Embryonic facial prominence (tissue), 1 donor: ENCODE results near the gene RELN.
"Not testable (repeated sequence)": the region's sequence is repeated elsewhere in the genome, so short reads cannot be mapped to it uniquely, and the experiment has no call there.

Source experiments
- DNase-seq: peaks from one replicate; pipeline ENCODE4 v3.0.0-alpha.2; 2016; ENCODE audit errors: extremely low spot score

Gene RELN

DNA sequence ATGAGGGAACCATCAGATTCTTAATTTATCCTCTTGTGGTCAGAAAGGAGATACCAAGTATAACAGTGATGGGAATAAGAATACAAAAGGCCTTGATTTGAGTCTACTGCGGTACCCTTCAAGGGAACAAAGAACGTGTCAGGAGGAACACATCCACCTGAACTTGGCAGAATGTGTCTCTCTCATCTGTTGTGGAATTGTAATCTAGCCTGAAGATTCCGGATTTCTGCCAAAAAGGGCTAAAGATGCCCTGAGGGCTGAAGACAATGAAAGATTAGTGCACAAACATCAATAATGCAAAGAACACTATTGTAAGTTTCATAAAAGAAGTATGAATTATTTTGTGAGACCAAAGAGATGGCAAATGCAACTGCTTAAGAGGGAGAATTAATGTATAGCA is 134.8 kb downstream of the RELN start:
- no peak for DNase-seq

DNA sequence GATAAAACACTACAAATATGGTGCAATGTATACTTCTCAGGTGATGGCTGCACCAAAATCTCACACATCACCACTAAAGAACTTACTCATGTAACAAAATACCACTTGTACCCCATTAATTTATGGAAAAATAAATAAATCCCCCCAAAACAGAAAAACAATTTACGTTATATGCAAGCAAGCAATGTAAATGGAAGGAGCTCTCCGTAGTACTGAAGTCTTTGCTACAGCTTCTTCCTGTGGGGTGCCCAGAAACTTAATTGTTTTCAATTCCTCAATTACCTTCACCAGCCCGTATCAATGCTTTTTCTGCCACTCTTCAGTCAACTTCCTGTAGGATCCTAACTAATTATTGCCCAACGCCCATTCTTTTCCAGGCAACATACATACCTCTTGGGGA is 138.1 kb downstream of the RELN start:
- no peak for DNase-seq

GRCh38 chr7:103843689-103844480 is 145.6 kb downstream of the RELN start:
- no peak for DNase-seq

- DNase-seq: no peak
Measured at GRCh38 chr7:103833401-103833800, 156.1 kb downstream of the RELN start.

DNA sequence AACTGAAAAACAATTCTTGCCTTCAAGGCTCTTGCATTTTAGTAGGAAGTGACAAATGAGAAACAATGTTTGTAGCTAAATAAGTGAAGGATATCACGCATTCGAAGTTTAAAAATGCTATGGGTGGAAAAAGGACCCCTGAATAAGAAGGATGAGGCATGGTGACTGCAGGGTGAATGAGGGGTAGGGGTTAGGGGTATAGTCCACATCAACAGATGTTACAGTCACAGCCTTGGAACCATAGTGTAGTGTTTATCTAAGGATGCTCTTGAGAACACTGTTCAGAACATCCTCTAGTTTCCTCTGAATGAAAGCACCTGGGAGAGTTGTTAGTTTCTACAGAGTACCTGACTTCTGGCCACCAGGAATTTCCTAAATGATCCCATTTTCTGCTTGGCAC is 157.0 kb downstream of the RELN start:
- no peak for DNase-seq

DNA sequence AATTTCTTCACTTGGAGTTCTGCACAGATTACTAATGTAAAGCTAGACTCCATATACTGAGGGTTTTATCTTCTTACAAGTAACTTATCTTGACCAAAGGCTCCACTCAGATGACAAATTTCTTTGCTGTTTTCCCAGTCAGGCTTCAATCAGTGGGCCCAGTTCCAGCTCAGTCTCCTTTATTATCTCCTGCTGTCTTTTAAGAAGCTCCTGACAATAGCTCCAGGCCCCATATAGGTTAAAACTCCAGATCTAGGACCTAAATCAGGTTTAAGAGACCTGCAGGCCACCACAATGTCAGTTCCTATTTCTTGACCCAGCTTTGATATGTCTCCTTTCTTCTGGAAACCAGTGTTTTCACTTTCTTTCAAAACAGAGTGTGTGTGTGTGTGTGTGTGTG is 165.2 kb downstream of the RELN start:
- DNase-seq: no peak

DNA sequence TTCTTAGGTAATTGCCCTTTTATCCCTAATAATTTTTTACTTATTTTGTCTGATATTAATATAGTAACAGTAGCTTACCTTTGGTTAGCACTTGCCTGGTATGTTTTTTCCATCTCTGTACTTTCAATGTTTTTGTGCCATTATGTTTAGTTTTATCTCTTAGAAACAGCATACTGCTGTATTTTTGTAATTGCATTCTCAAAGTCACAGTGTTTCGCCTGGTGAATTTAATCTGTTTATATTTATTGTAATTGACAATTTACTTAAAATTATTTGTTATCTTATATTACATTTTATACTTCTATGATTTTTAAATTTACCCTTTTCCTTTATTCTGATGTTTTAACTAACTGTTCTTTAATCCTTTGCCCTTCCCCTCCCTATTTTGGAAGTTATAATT is 166.4 kb downstream of the RELN start:
- DNase-seq: no peak

GRCh38 chr7:103821092-103821491 is 168.4 kb downstream of the RELN start:
- DNase-seq: no peak

GRCh38 chr7:103815972-103816371 is 173.5 kb downstream of the RELN start:
- not testable (repeated sequence) for DNase-seq

DNA sequence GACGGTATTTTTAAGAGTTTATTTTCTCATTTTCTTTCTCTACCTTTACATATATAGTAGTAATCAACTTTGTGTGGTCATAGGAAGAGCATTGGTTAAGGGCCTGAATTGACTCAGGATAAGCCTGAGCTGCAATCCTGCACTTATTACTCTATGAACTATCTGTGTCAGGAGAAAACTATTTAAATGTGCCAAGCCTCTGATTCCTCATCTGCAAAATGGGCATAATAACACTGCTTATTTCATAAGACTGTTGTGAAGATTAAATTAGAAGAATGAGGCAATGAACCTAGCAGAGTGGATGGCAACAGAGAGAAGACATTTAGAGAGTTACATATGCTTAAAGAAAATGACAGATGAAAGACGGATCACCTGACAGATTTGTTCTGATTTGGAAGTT is 175.5 kb downstream of the RELN start:
- no peak for DNase-seq

DNA sequence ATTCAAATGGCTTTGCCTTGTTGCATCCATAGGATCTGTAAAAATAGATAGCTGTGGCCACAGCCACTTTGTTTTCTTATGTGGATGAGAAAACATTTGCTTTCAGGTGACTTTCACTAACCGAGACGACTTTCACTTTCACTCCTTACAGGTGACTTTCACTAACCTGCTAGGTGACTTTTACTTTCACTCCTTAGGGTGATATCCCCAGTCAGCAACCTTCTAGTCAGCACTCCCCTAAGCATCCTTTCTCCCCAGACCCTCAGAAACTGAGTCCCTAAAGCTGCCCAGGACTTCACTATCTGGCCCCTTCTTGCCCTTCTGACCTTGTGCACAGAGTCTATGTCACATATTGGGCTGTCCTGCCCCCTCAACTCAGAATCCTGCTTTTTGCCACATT is 177.5 kb downstream of the RELN start:
- no peak for DNase-seq

GRCh38 chr7:103811290-103811689 is 178.2 kb downstream of the RELN start:
- DNase-seq: no peak

- DNase-seq: no peak
Measured at GRCh38 chr7:103810112-103810744, 179.2 kb downstream of the RELN start.

DNA sequence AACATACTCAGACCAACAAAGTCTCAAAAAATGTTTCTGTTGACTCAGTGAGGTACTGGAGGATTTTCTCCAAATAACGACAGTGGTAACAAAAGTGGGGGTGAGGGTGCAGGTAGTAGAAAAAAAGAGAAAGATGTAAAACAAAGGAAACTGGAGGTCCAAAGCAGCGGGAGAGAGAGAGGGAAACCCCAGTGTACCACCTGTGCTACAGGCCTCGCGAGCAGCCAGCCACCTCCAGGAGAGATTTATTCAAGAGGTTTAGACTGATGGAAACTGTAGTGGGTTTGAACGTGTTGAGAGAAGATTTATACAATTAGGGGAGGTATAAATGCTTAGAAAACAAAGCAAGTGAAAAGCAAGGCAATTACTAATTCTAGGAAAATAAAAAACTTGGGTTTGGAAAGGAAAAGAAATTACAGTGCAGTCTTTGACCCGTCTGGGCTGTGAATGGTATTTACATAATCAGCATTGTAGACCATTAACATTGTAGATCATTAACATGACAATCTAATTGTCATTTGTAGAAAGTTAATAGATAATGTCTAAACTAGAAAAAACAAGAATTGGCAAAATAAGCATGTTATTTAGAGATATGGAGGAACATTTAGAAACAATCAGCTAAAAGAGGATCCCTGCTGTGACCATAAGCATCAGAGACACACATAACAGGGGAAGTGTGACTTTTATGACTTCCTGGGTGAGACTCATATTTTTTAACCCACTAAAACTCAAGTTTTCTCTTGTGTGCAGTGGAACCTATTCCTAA is 180.0 kb downstream of the RELN start:
- DNase-seq: no peak

- DNase-seq: no peak
Measured at GRCh38 chr7:103805346-103805745, 184.1 kb downstream of the RELN start.

DNA sequence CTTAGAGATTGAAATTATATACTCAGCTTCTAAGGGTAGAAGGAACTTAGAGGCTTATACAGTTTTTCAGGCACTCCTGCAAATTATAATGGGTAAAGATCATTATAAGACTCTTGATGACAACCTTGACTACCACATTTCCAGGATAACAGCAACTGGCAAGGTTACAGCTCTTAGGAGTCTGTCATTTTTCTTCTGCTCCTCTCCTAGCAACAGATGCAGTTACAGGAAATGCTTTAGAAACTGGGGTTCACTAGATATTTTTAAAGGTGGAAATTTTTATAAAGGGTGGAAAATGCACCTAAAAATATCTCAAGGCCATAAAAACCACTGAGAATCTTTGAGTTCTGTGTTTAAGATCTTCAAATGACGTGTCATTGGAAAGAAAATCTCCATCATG is 185.8 kb downstream of the RELN start:
- DNase-seq: no peak

GRCh38 chr7:103799298-103799697 is 190.2 kb downstream of the RELN start:
- DNase-seq: no peak

DNA sequence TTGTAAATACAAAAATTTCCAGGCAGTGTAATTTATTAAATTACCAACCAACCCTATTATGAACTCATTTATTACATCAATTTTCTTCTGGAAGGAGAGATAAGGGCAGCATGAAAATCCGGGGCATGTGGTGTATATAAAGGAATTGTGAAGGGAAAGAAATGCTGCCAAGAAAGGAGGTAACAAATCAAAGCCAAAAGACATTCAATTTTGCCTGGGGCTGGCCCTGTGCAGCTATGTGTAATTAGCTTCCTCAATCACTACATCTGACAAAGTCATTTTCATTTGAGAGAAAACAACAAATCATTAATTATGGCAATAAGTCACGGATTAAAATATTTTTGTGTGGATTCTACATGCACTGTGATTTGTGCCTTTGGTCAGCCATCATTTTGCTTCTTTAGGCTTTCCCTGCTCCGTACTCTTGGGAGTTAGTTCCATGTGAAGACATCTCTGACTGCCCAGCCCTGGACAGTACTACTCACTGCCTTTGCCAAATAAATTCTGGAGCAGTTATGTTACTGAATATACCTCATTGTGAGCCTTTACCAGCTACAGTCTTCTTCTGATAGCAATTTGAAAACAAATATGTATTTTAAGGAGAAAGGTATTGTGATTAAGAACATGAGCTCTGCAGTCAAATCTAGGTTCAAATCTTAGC is 191.7 kb downstream of the RELN start:
- DNase-seq: no peak

DNA sequence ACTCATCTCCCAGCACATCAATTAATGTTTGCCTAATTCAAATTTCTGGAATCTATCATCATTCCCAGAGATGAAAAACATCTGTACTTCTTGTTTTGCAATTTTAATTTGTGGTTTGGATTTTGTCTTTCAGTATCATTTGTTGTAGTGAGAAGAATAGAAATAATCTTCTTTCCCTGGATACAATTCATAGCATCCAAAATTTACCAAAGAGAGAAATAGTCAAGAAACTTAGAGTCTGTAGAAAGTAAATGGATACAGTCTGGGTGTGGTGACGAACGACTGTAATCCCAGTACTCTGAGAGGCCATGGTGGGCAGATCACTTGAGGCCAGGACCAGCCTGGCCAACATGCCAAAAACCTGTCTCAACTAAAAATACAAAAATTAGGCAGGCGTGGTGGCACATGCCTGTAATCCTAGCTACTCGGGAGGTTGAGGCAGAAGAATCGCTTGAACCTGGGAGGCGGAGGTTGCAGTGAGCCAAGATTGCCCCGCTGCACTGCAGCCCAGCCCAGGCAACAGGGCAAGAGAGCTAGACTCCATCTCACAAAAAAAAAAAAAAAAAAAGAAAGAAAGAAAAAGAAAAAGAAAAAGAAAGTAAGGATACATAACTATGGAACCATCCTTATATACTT is 193.0 kb downstream of the RELN start:
- peak; percentile 1 for DNase-seq

DNA sequence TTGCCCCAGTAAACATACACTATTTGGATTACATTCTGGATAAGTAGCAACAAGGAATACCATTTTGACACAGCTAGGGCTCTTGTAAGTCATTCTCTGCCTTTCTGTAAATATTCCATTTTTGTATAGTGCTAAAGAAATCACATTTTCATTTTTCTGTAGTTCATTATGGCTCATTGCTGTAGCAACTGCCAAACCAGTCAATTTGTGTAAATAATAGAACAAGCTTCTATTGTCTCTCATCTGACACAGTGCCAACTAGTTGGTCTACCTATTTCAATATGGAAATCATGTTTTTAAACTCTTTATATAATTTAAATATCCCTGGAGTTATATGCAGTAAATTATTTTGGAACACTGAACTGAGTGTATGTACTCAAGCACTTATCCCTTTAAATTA is 193.7 kb downstream of the RELN start:
- peak; percentile 4 for DNase-seq

GRCh38 chr7:103795107-103795506 is 194.4 kb downstream of the RELN start:
- no peak for DNase-seq

DNA sequence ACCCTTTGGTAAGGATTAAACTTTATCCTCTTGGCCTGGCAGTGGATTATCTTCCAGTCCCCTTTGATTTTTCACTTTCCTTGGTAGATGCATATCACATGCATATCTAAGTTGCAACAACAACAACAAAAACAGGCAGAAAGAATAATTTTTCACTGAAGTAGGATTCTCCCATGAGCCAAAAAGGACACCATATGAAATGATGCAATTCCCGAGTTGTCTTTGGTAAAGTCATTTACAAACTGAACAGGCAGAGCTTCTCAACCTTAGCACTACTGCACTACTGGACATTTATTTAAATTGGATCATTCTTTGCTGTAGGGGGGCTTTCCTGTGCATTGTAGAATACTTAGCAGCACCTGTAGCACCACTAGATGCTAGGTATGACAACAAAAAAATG is 195.0 kb downstream of the RELN start:
- peak; percentile 1 for DNase-seq
